Mesendoderm (in vitro differentiated cells): Measurements from ENCODE around the gene ADARB2.

Experiments used
- DNase-seq: peaks from one replicate; pipeline ENCODE4 v3.0.0; 2013
- H2AK5ac ChIP-seq: 2 replicates; pipeline ENCODE4 v1.6.1; 2013; ENCODE audit warnings: low read length, inconsistent platforms
- H2BK120ac ChIP-seq: 2 replicates; pipeline ENCODE4 v1.6.1; 2013; ENCODE audit warnings: low read depth, mild to moderate bottlenecking, low read length, moderate library complexity, mixed read lengths
- H2BK15ac ChIP-seq: replicated peaks from 2 replicates; pipeline ENCODE4 v1.6.1; 2013; ENCODE audit warnings: low read depth, mild to moderate bottlenecking, moderate library complexity
- H2BK5ac ChIP-seq: 2 replicates; pipeline ENCODE4 v1.6.1; 2013; ENCODE audit warnings: low read length, inconsistent platforms
- H3K18ac ChIP-seq: 2 replicates; pipeline ENCODE4 v1.6.1; 2013; ENCODE audit warnings: mild to moderate bottlenecking, low read length, mixed read lengths
- H3K23ac ChIP-seq: one replicate; pipeline ENCODE4 v1.6.1; 2013; ENCODE audit warnings: low read length
- H3K27ac ChIP-seq: 2 replicates; pipeline ENCODE4 v1.5.1; 2013; ENCODE audit warnings: low read depth, mild to moderate bottlenecking, inconsistent platforms, low read length, moderate library complexity
- H3K27me3 ChIP-seq: 2 replicates; pipeline ENCODE4 v1.6.1; 2013; ENCODE audit warnings: low read length, control low read depth, mild to moderate bottlenecking, inconsistent platforms; ENCODE audit not compliant: insufficient read depth, poor library complexity
- H3K36me3 ChIP-seq: 2 replicates; pipeline ENCODE4 v1.6.1; 2013; ENCODE audit warnings: low read length, inconsistent platforms; ENCODE audit not compliant: control insufficient read depth, insufficient read depth
- H3K4ac ChIP-seq: one replicate; pipeline ENCODE4 v1.6.1; 2013; ENCODE audit warnings: low read depth, mild to moderate bottlenecking, low read length, moderate library complexity
- H3K4me1 ChIP-seq: 2 replicates; pipeline ENCODE4 v1.6.1; 2013; ENCODE audit warnings: low read depth, low read length, inconsistent platforms; ENCODE audit not compliant: control insufficient read depth
- H3K4me2 ChIP-seq: 2 replicates; pipeline ENCODE4 v1.6.1; 2013; ENCODE audit warnings: low read length
- H3K4me3 ChIP-seq: 2 replicates; pipeline ENCODE4 v1.5.1; 2013; ENCODE audit warnings: mild to moderate bottlenecking, low read length
- H3K56ac ChIP-seq: one replicate; pipeline ENCODE4 v1.6.1; 2013; ENCODE audit warnings: low read length
- H3K79me1 ChIP-seq: 2 replicates; pipeline ENCODE4 v1.6.1; 2013; ENCODE audit warnings: low read length, inconsistent platforms
- H3K79me2 ChIP-seq: 2 replicates; pipeline ENCODE4 v1.6.1; 2013; ENCODE audit warnings: mild to moderate bottlenecking, low read length; ENCODE audit not compliant: control insufficient read depth, insufficient read depth
- H3K9ac ChIP-seq: 2 replicates; pipeline ENCODE4 v1.6.1; 2013; ENCODE audit warnings: low read length, inconsistent platforms
- H4K5ac ChIP-seq: one replicate; pipeline ENCODE4 v1.6.1; 2013; ENCODE audit warnings: low read length
- H4K8ac ChIP-seq: one replicate; pipeline ENCODE4 v1.6.1; 2013; ENCODE audit warnings: low read depth, mild to moderate bottlenecking, control low read depth, low read length, moderate library complexity
- WGBS: extraction: QIAGEN DNeasy Blood & Tissue Kit; methylation state at CpG from one replicate; pipeline ENCODE4 v1.1.7; 2013; ENCODE audit warnings: low lambda C conversion rate, missing lambda C conversion rate; ENCODE audit not compliant: insufficient coverage; ENCODE audit errors: extremely low coverage; 5-methylcytosine and 5-hydroxymethylcytosine counted together

ADARB2 gene

DNA sequence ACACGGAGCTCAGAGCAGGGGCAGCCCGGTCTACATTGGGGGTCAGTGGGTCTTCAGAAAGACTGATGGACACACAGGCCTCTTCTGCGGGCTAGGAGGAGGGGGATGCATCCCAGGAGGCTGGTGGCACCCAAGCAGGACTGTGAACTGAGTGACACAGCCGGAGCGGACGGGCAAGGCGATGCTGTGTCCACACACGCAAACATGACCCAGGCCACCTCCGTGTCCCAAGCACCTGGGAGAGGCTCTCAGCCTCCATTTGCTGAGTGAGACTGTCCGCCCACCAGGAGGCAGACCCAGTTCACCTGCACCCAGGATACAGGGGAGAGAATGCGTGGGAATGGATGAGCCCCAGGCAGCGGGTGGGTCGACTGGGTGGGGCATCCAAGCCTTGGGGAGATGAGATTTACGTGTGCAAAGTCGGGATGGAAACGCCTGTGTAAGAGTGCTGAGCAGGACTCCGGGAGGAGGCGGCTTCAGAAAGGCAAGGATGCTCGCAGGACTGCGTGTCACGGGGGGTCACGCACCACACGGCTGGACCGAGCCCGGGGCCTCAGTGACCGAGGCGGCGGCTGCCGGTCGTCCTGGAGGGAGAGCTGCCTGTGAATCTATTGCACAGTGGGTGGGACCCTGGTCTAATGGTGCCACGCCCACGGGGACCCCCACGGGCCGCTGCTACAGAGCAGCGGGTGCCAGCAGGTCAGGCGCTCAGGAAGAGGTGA is 262.8 kb downstream of the ADARB2 start:
- WGBS: no CpG with 5 or more reads among the region's 36 CpGs
- no peak overlapping the region for H2BK5ac ChIP-seq
- H3K79me1 ChIP-seq: no peaks in the 10 kb centered on the region
- no peak overlapping the region for H2BK120ac ChIP-seq
- no peak overlapping the region for H2AK5ac ChIP-seq
- H3K9ac ChIP-seq: no peak overlapping the region
- H3K4me1 ChIP-seq: peaks cover 2% of the 10 kb centered on the region
- DNase-seq: no peak
- no peaks in the 10 kb centered on the region for H3K36me3 ChIP-seq
- no peak overlapping the region for H3K56ac ChIP-seq
- no peak overlapping the region for H3K18ac ChIP-seq
- H3K79me2 ChIP-seq: no peaks in the 10 kb centered on the region
- no peak overlapping the region for H3K4ac ChIP-seq
- no peaks in the 10 kb centered on the region for H3K27me3 ChIP-seq
- H4K5ac ChIP-seq: no peak overlapping the region
- no peak overlapping the region for H4K8ac ChIP-seq
- no peak overlapping the region for H3K4me2 ChIP-seq
- H3K23ac ChIP-seq: no peak overlapping the region
- no peak overlapping the region for H2BK15ac ChIP-seq
- H3K27ac ChIP-seq: no peak overlapping the region
- H3K4me3 ChIP-seq: no peak overlapping the region

DNA sequence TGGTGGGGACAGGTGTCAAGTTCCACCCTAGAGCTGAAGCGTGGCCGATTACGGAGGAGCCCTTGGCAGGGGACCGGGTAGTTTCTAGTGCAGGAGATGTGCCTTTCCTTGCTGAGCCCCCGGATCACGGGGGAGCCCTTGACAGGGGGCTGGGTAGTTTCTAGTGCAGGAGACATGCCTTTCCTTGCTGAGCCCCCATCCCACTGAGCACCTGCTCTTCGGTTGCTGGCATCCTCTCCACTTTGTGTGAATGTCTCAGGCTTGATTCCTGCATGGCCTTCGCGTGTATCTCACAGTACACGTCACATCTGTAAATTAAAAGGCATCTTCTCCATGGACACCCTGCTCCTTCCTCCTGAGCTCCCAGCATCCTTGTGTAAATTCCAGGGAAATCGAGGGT is 263.5 kb downstream of the ADARB2 start:
- H3K4me3 ChIP-seq: no peak overlapping the region
- no peak for DNase-seq
- no peak overlapping the region for H2BK120ac ChIP-seq
- H3K27me3 ChIP-seq: no peaks in the 10 kb centered on the region
- H3K4me2 ChIP-seq: no peak overlapping the region
- no peak overlapping the region for H2BK15ac ChIP-seq
- H2BK5ac ChIP-seq: no peak overlapping the region
- H3K18ac ChIP-seq: no peak overlapping the region
- H3K36me3 ChIP-seq: no peaks in the 10 kb centered on the region
- no peak overlapping the region for H3K23ac ChIP-seq
- H3K79me1 ChIP-seq: no peaks in the 10 kb centered on the region
- H4K8ac ChIP-seq: no peak overlapping the region
- no CpG with 5 or more reads among the region's 11 CpGs for WGBS
- H4K5ac ChIP-seq: no peak overlapping the region
- no peaks in the 10 kb centered on the region for H3K79me2 ChIP-seq
- H3K4me1 ChIP-seq: peaks cover 2% of the 10 kb centered on the region
- no peak overlapping the region for H3K27ac ChIP-seq
- H3K56ac ChIP-seq: no peak overlapping the region
- H3K9ac ChIP-seq: no peak overlapping the region
- H3K4ac ChIP-seq: no peak overlapping the region
- H2AK5ac ChIP-seq: no peak overlapping the region

DNA sequence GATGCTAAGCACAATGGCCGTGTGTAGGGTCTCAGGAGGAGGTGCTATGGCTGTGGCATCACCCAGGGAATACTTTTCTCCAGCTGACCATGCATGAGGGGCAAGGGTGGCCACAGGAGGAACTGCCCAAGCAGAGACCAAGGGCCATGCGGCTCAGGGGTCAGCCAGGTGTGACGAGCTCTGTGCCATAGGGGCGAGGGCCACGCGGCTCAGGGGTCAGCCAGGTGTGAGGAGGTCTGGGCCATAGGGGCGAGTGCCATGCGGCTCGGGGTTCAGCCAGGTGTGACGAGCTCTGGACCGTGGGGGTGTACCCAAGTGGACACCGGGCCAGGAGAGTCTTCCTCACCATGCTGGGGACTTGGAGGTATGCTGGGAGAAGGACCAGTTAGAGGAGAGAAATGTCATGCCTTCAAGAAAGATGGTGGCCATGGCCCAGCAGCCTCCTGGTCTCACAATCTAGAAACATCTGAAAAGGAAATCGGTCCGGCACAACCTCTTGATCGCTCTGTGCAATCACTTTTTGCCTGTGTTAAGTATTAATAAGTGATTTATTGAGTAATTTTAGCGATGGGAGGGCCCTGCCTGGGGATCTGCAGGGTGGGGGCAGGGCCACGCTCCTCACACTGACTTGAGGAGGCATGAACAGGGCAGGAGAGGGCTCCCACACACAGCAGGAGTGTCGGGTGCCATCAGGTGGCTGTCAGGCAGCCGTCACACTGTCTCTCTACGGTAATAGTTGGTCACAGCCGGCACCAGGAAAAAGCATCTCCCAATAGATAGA is 265.0 kb downstream of the ADARB2 start:
- Histone ChIP-seq H4K5ac (no peak overlapping the region), H3K9ac (no peak overlapping the region), H3K56ac (no peak overlapping the region), H3K27me3 (no peaks in the 10 kb centered on the region), H4K8ac (no peak overlapping the region), H3K4me3 (no peak overlapping the region), H3K23ac (no peak overlapping the region), H3K18ac (no peak overlapping the region), H3K4ac (no peak overlapping the region), H3K79me2 (no peaks in the 10 kb centered on the region), H2AK5ac (no peak overlapping the region), H3K79me1 (no peaks in the 10 kb centered on the region), H2BK5ac (no peak overlapping the region), H2BK15ac (no peak overlapping the region), H3K4me2 (no peak overlapping the region), H3K36me3 (no peaks in the 10 kb centered on the region), H3K27ac (no peak overlapping the region), H3K4me1 (peaks cover 2% of the 10 kb centered on the region), H2BK120ac (no peak overlapping the region)
- DNase-seq: no peak
- WGBS: no CpG with 5 or more reads among the region's 21 CpGs

DNA sequence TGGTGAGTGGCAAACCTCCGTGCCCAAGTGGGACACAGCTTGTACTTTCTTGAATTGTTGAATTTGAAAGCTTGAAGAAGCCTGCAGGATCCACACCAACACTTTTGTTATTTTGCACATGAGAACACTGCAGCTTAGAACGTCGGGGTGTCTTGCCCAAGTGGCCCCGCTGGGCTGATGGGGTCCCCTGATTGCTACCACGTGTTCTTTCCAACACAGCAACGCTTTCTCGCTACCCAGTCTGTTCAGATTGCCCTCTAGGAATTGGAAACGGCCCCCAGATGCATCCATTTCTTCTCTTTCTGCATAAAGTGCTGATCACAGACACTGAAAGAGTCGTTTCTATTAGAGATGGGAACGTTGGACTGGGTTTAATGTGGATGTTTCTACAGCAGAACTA is 268.5 kb downstream of the ADARB2 start:
- Histone ChIP-seq H3K4me3 (no peak overlapping the region), H3K27me3 (no peaks in the 10 kb centered on the region), H3K4me2 (no peak overlapping the region), H2BK5ac (no peak overlapping the region), H3K18ac (no peak overlapping the region), H4K8ac (no peak overlapping the region), H2AK5ac (no peak overlapping the region), H3K27ac (no peak overlapping the region), H3K4ac (no peak overlapping the region), H2BK15ac (no peak overlapping the region), H3K4me1 (no peaks in the 10 kb centered on the region), H4K5ac (no peak overlapping the region), H3K9ac (no peak overlapping the region), H3K79me2 (no peaks in the 10 kb centered on the region), H2BK120ac (no peak overlapping the region), H3K56ac (no peak overlapping the region), H3K23ac (no peak overlapping the region), H3K36me3 (no peaks in the 10 kb centered on the region), H3K79me1 (no peaks in the 10 kb centered on the region)
- WGBS: no CpG with 5 or more reads among the region's 10 CpGs
- no peak for DNase-seq

DNA sequence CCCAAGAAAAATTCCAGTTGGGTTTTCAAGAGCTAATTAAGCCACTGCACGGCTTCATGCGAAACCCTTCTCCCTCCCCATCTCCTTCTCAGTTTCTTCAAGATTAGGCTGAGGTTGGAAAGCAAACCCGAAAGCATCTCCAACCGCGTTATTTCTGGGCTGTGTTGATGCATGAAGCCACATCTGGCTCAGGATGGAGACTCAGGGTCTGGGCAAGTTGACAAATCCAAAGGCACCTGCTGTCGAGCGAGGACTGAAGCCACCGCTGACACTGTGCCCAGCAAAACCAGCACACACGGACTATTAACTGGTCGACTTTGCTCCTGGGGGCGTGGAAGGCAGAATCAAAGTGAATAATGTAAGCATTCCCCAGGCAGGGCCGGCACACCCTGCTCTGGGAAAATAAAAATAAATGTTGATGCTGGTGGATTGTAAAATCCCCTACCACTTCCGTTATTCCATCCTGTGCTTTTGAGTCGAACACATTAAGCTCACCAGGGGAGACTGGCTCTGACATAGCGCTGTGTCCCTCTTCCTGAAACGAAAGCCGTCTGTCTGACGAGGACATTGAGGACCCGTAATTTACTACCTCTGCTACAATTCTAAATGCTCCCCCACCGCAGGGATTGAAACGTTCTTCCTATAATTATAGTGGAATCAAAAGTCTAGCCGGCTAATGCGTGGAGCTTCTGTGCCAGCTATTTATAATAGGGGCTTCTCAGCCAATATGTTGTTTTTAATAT is 269.8 kb downstream of the ADARB2 start:
- Histone ChIP-seq H3K4ac (no peak overlapping the region), H3K27ac (no peak overlapping the region), H3K23ac (no peak overlapping the region), H2AK5ac (no peak overlapping the region), H3K4me1 (no peaks in the 10 kb centered on the region), H3K36me3 (no peaks in the 10 kb centered on the region), H2BK120ac (no peak overlapping the region), H3K56ac (no peak overlapping the region), H3K79me2 (no peaks in the 10 kb centered on the region), H2BK5ac (no peak overlapping the region), H3K27me3 (no peaks in the 10 kb centered on the region), H3K18ac (no peak overlapping the region), H2BK15ac (no peak overlapping the region), H4K5ac (no peak overlapping the region), H3K4me3 (no peak overlapping the region), H3K9ac (no peak overlapping the region), H3K4me2 (no peak overlapping the region), H3K79me1 (no peaks in the 10 kb centered on the region), H4K8ac (no peak overlapping the region)
- no peak for DNase-seq
- WGBS: no CpG with 5 or more reads among the region's 23 CpGs
